Measurements from ENCODE around the gene LANCL2.

DNA sequence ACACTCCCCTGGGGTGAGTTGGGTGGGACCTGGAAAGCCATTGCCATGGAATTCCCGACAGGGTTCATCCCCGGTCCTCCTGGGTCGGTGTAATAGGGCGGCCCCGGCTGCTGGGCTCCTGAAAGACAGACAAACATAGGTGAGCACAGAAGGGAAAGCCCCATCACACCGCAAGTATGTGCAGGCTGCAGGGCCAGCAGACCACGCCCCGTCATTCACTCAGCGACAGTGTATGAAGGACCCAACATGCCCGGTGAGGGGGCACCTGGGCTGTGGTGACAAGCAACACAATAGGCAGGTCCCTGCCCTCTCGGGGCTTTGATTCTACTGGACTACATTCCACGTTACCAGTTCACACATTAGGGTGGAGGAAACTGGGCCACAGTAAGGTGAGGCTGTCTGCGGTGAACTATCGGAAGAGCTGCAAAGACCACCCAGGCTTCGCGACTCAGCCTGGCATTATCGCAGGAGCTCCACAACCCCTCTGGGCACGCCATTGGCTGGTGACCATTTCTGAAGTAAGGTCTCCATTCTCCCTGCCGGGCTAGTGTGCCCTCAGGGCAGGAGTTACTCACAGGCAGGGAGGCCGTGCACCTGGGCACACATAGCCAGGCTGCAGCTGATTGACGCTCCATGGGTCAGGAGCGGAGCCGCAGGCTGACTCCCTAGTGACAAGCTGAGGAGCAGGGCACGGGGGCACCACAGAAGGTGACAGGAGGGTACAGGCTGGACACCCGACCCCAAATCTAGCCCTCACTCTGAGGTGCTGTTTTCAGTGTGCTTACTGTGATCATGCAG is 108.0 kb downstream of the LANCL2 start:
- TF ChIP-seq, protein P1, sequence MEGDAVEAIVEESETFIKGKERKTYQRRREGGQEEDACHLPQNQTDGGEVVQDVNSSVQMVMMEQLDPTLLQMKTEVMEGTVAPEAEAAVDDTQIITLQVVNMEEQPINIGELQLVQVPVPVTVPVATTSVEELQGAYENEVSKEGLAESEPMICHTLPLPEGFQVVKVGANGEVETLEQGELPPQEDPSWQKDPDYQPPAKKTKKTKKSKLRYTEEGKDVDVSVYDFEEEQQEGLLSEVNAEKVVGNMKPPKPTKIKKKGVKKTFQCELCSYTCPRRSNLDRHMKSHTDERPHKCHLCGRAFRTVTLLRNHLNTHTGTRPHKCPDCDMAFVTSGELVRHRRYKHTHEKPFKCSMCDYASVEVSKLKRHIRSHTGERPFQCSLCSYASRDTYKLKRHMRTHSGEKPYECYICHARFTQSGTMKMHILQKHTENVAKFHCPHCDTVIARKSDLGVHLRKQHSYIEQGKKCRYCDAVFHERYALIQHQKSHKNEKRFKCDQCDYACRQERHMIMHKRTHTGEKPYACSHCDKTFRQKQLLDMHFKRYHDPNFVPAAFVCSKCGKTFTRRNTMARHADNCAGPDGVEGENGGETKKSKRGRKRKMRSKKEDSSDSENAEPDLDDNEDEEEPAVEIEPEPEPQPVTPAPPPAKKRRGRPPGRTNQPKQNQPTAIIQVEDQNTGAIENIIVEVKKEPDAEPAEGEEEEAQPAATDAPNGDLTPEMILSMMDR (conservative IDR thresholded peaks at IDR 0.05; ENCODE audit: low read depth in 2 of 2), result no peak
- TF ChIP-seq EZH2 (IDR thresholded peaks at IDR 0.05; ENCODE audit: low read depth, unreplicated experiment) (no peak), POLR2AphosphoS5 (IDR thresholded peaks at IDR 0.05; ENCODE audit: low read depth) (no peak)

All from GM23338 (cell line).